ENCODE measurements around the gene P4HTM.

DNA sequence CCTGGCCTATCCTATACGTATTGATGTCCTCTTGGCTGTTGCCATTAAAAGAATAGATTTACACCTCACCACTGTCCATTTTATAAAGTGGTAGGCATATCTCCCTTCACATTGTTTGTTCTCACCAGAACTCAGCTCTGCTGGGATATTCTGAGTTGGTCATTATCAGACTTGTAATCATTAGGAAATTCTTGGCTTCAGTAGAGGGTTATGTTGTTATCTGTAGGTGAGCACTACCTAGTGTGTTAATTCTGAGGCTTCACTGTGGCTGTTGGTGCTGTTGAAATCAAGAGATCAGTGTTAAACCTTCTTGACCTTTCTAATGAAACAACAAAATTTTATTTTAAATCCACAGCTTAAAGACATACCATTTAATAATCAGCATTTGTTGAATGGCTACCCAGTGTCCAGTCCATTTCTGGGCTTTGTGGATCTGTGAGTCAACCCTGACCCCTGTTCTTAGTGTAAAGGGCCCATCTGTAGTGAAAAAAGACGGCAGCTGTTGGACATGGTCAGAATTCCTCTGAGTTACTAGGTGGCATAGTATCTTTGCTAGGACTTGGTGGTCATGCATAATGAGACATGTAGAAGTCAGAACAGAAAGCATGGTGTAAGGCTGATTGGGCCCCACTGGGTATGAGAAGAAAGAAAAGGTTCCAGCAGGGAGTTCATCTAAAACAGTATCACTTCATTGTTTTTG lies 32.9 kb upstream of the P4HTM start:
- TF ChIP-seq EZH2 (IDR thresholded peaks at IDR 0.05; ENCODE audit: borderline replicate concordance, low read depth, low read length, severe bottlenecking): no peak
- TF ChIP-seq, protein P1, sequence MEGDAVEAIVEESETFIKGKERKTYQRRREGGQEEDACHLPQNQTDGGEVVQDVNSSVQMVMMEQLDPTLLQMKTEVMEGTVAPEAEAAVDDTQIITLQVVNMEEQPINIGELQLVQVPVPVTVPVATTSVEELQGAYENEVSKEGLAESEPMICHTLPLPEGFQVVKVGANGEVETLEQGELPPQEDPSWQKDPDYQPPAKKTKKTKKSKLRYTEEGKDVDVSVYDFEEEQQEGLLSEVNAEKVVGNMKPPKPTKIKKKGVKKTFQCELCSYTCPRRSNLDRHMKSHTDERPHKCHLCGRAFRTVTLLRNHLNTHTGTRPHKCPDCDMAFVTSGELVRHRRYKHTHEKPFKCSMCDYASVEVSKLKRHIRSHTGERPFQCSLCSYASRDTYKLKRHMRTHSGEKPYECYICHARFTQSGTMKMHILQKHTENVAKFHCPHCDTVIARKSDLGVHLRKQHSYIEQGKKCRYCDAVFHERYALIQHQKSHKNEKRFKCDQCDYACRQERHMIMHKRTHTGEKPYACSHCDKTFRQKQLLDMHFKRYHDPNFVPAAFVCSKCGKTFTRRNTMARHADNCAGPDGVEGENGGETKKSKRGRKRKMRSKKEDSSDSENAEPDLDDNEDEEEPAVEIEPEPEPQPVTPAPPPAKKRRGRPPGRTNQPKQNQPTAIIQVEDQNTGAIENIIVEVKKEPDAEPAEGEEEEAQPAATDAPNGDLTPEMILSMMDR (IDR thresholded peaks at IDR 0.05; ENCODE audit: borderline replicate concordance, extremely low read depth, low read length, poor library complexity, severe bottlenecking): no peak

Measured in DND-41 (cell line).